Suppressor macrophage treated with lipopolysaccharide for 1 hour (primary cell): ENCODE measurements around the gene PDE6D.

Source experiments
- DNase-seq, 3 donors: peaks; one replicate each; pipeline ENCODE4 v3.0.0-alpha.2; 2020 to 2022

PDE6D gene

GRCh38 chr2:231706731-231707624 lies 74.1 kb downstream of the PDE6D start:
- peak; percentile 99 for DNase-seq

- no peak for DNase-seq
Observed at GRCh38 chr2:231704017-231704416, 77.1 kb downstream of the PDE6D start.

- no peak for DNase-seq
Observed at GRCh38 chr2:231701456-231702373, 79.4 kb downstream of the PDE6D start.

- DNase-seq = no peak
Observed at GRCh38 chr2:231699006-231699405, 82.1 kb downstream of the PDE6D start.

- no peak for DNase-seq
Observed at GRCh38 chr2:231696004-231696367, 85.1 kb downstream of the PDE6D start.

GRCh38 chr2:231693956-231694355 lies 87.1 kb downstream of the PDE6D start:
- no peak for DNase-seq

GRCh38 chr2:231692847-231693246 lies 88.2 kb downstream of the PDE6D start:
- no peak for DNase-seq

GRCh38 chr2:231691251-231691772 lies 89.8 kb downstream of the PDE6D start:
- no peak for DNase-seq

GRCh38 chr2:231689124-231689893 lies 91.8 kb downstream of the PDE6D start:
- DNase-seq = no peak

GRCh38 chr2:231688719-231689118 lies 92.4 kb downstream of the PDE6D start:
- DNase-seq = no peak

GRCh38 chr2:231687961-231688360 lies 93.1 kb downstream of the PDE6D start:
- no peak for DNase-seq

GRCh38 chr2:231687133-231687852 lies 93.8 kb downstream of the PDE6D start:
- peak; percentile 66 to 84 (median 67) for DNase-seq

GRCh38 chr2:231686192-231687100 lies 94.6 kb downstream of the PDE6D start:
- DNase-seq = no peak

GRCh38 chr2:231685349-231686191 lies 95.5 kb downstream of the PDE6D start:
- DNase-seq = no peak

- no peak for DNase-seq
Observed at GRCh38 chr2:231684314-231685223, 96.5 kb downstream of the PDE6D start.

GRCh38 chr2:231683292-231684235 lies 97.5 kb downstream of the PDE6D start:
- DNase-seq = no peak

- DNase-seq = no peak
Observed at GRCh38 chr2:231682603-231683291, 98.3 kb downstream of the PDE6D start.
